OCI-LY3 (cell line): ENCODE data around the gene HASPIN.

Experiments used
- CTCF ChIP-seq: fragments of 200-600, 300-600 bp; sonication (generic); IDR thresholded peaks from 2 replicates; pipeline ENCODE4 v1.5.1; 2014; ENCODE audit warnings: antibody characterized with exemption, low read length, low read depth
- EZH2phosphoT487 ChIP-seq: fragments of 200-600 bp; shearing (Covaris generic); IDR thresholded peaks from 2 replicates; pipeline ENCODE4 v1.6.1; 2018; ENCODE audit warnings: antibody characterized with exemption, mixed run types, low read depth

GRCh38 chr17:3695723-3696411 lies 27.8 kb upstream of the HASPIN start, which contains the start of gene P2RX5:
- TF ChIP-seq EZH2phosphoT487 (no peak), CTCF (no peak)
